K562 (cell line): ENCODE results near the gene N4BP3. TPM values are rescaled to one million over a fixed set of nuclear protein-coding genes. Genes with fewer than 3 reads are reported as not detected.

Experiments
- ATAC-seq: fragments of 200-7000 bp; cut with Tn5 transposase; 3 replicates; pipeline ENCODE4 v1.9.1; 2020; ENCODE audit warnings: moderate library complexity
- BruUV-seq: library from RNA; stranded (reverse); fragments of 400-500 nt; replicated peaks from 2 replicates; lab custom pipeline; 2021; lab: Mats Ljungman, UMichigan
- CTCF ChIA-PET: fragments of 300-600 bp; formaldehyde crosslinking; extraction: SDS; loops from one replicate; lab custom pipeline; 2021; ENCODE audit warnings: low intra/inter-chr PET ratio; lab: Yijun Ruan, JAX
- POLR2A ChIA-PET: fragments of 300-600, 350-650 bp; sonication (Branson Sonifier 250); formaldehyde crosslinking; extraction: SDS; loops from one replicate; lab custom pipeline; 2021; ENCODE audit warnings: antibody characterized with exemption, inconsistent platforms; lab: Yijun Ruan, JAX
- DNase-seq, 4 experiments: peaks; one replicate each; pipeline versions ENCODE4 v3.0.0 to v3.0.0-alpha.2; 2011 to 2018; ENCODE audit warnings: low spot score in 3 of 4, mixed read lengths in 3 of 4; ENCODE audit errors: extremely low read depth in 1 of 4
- FAIRE-seq: peaks from 2 replicates; lab custom pipeline; 2011; peaks lifted over from hg19 to GRCh38; lab: Jason Lieb, UNC
- H2AFZ ChIP-seq: 2 replicates; pipeline ENCODE4 v1.6.0; 2011; ENCODE audit warnings: low read depth, low read length, control low read depth, inconsistent platforms
- H3K27ac ChIP-seq: fragments of 200-600 bp; 3 replicates; pipeline ENCODE4 v1.8.0; 2011; ENCODE audit warnings: low read depth, mild to moderate bottlenecking, control low read depth, inconsistent platforms, low read length, moderate library complexity, mixed read lengths; ENCODE audit errors: extremely low read depth
- H3K27me3 ChIP-seq, 2 experiments: fragments of 300-600 bp in 1 of 2; 2 replicates in 1 of 2; 3 replicates in 1 of 2; pipeline versions ENCODE4 v1.6.0 to v1.8.0; 2011; ENCODE audit warnings: inconsistent platforms in 2 of 2, low read length in 2 of 2, mild to moderate bottlenecking in 1 of 2, mixed read lengths in 1 of 2, moderate library complexity in 1 of 2; ENCODE audit not compliant: control insufficient read depth in 2 of 2, insufficient read depth in 2 of 2
- H3K36me3 ChIP-seq: fragments of 300-600 bp; 3 replicates; pipeline ENCODE4 v1.8.0; 2011; ENCODE audit warnings: mild to moderate bottlenecking, low read length, inconsistent platforms; ENCODE audit not compliant: control insufficient read depth, insufficient read depth
- H3K4me1 ChIP-seq, 2 experiments: fragments of 200-600 bp in 1 of 2; replicated peaks in 1 of 2; 2 replicates in 1 of 2; 3 replicates in 1 of 2; pipeline versions ENCODE4 v1.5.1 to v1.8.0; 2011; ENCODE audit warnings: inconsistent platforms in 2 of 2, low read length in 2 of 2, mild to moderate bottlenecking in 1 of 2, mixed read lengths in 1 of 2, moderate library complexity in 1 of 2; ENCODE audit not compliant: control insufficient read depth in 2 of 2, insufficient read depth in 2 of 2
- H3K4me2 ChIP-seq: 2 replicates; pipeline ENCODE4 v1.6.1; 2011; ENCODE audit warnings: low read length, control low read depth, inconsistent platforms, mixed read lengths; ENCODE audit not compliant: insufficient read depth
- H3K4me3 ChIP-seq: fragments of 200-600 bp; sonication (generic), shearing (Covaris generic); 2 replicates; pipeline ENCODE4 v1.5.1; 2016; ENCODE audit warnings: control low read depth, inconsistent platforms
- H3K79me2 ChIP-seq: fragments of 200-600 bp; 3 replicates; pipeline ENCODE4 v1.8.0; 2011; ENCODE audit warnings: low read length, inconsistent platforms; ENCODE audit not compliant: control insufficient read depth, insufficient read depth
- H3K9ac ChIP-seq, 2 experiments: 2 replicates each; pipeline versions ENCODE4 v1.6.0 to v1.6.1; 2011; ENCODE audit warnings: low read depth in 2 of 2, low read length in 2 of 2, control low read depth in 1 of 2, inconsistent platforms in 1 of 2, mild to moderate bottlenecking in 1 of 2, mixed read lengths in 1 of 2; ENCODE audit not compliant: insufficient read depth in 1 of 2
- H3K9me1 ChIP-seq: one replicate; pipeline ENCODE4 v1.6.0; 2011; ENCODE audit warnings: inconsistent platforms, mild to moderate bottlenecking, low read length, moderate library complexity; ENCODE audit not compliant: control insufficient read depth, insufficient read depth
- H3K9me3 ChIP-seq: replicated peaks from 2 replicates; pipeline ENCODE4 v1.5.1; 2011; ENCODE audit warnings: low read depth, low read length, inconsistent platforms; ENCODE audit not compliant: control insufficient read depth, insufficient read depth
- H4K20me1 ChIP-seq: replicated peaks from 2 replicates; pipeline ENCODE4 v1.6.1; 2011; ENCODE audit warnings: low read length, inconsistent platforms, mixed read lengths; ENCODE audit not compliant: control insufficient read depth, insufficient read depth
- HNRNPK ChIP-seq: fragments of 200-400 bp; formaldehyde crosslinking; IDR thresholded peaks from one replicate; pipeline ENCODE4 v1.6.1; 2018; ENCODE audit warnings: mild to moderate bottlenecking, low read depth, low read length; ENCODE audit not compliant: poor library complexity, severe bottlenecking
- L3MBTL2 ChIP-seq: fragments of 450-650 bp; IDR thresholded peaks from 2 replicates; pipeline ENCODE4 v1.6.1; 2016; ENCODE audit warnings: mild to moderate bottlenecking, moderate library complexity
- MEF2D ChIP-seq: conservative IDR thresholded peaks from 2 replicates; pipeline ENCODE4 v1.6.1; 2016; ENCODE audit warnings: low read depth, missing genetic modification characterization, missing compliant biosample characterization
- POLR2A ChIP-seq: fragments of 450-650 bp; conservative IDR thresholded peaks from 2 replicates; pipeline ENCODE4 v1.6.1; 2016
- PRDM10 ChIP-seq: fragments of 450-650 bp; IDR thresholded peaks from 2 replicates; pipeline ENCODE4 v1.6.1; 2018; ENCODE audit not compliant: partially characterized antibody
- RBFOX2 ChIP-seq: fragments of 200-400 bp; formaldehyde crosslinking; IDR thresholded peaks from 2 replicates; pipeline ENCODE4 v1.6.1; 2017; ENCODE audit warnings: low read depth, mild to moderate bottlenecking, low read length, moderate library complexity
- TSHZ1 ChIP-seq: fragments of 250-450 bp; sonication (Bioruptor Pico); IDR thresholded peaks from 2 replicates; pipeline ENCODE4 v1.4.0; 2020; ENCODE audit warnings: mild to moderate bottlenecking, moderate library complexity
- ZBTB11 ChIP-seq, 3 experiments: fragments of 200-800 bp in 1 of 3; fragments of 250-450 bp in 1 of 3; fragments of 450-650 bp in 1 of 3; sonication (Bioruptor Pico) in 1 of 3; sonication (Bioruptor generic) in 1 of 3; formaldehyde crosslinking in 1 of 3; IDR thresholded peaks; 2 replicates each; pipeline versions ENCODE4 v1.6.1 to v1.8.0; 2016 to 2022; ENCODE audit warnings: mild to moderate bottlenecking in 2 of 3, missing genetic modification characterization in 2 of 3, missing compliant biosample characterization in 1 of 3, moderate library complexity in 1 of 3
- ZNF561 ChIP-seq: fragments of 450-650 bp; formaldehyde crosslinking; conservative IDR thresholded peaks from 2 replicates; pipeline ENCODE4 v1.4.0; 2020; ENCODE audit warnings: mild to moderate bottlenecking, moderate library complexity
- WGBS: fragments of 100-300 bp; shearing (Covaris generic); methylation state at CpG from one replicate; pipeline ENCODE4 v1.1.6; 2016; ENCODE audit warnings: low coverage, mixed read lengths; ENCODE audit not compliant: insufficient coverage; ENCODE audit errors: missing lambda C conversion rate; 5-methylcytosine and 5-hydroxymethylcytosine counted together
- in situ Hi-C: fragments of 300-500 bp; cut with MboI; formaldehyde crosslinking; loops from 4 replicates; pipeline ENCODE4 v1.15.0; 2018; ENCODE audit warnings: inconsistent platforms, mixed read lengths
- intact Hi-C: fragments of 100-400 bp; cut with micrococcal nuclease; formaldehyde crosslinking; loops from 2 replicates; pipeline ENCODE4 v1.14.2; 2022
- polyA plus RNA-seq, 8 experiments: library from polyadenylated mRNA; depleted of rRNA in 4 of 8; stranded (reverse) in 5 of 8; unstranded in 3 of 8; fragments of >200 nt; fragmentation: Nextera tagmentation in 2 of 8; fragmentation: Illumina TruSeq in 1 of 8; extraction: Ambion mirVana in 2 of 8; extraction: Trizol in 1 of 8; gene quantifications; 2 replicates each; pipeline versions ENCODE4 v1.2.1 to v1.2.3, GENCODE V29; 2011 to 2014; ENCODE audit warnings: inconsistent platforms in 1 of 8, missing spikeins in 1 of 8
- total RNA-seq, 7 experiments: library from RNA; depleted of rRNA in 6 of 7; stranded (reverse); fragments of >200 nt in 6 of 7; fragmentation: Illumina TruSeq in 2 of 7; extraction: Trizol in 2 of 7; gene quantifications; 2 replicates each; pipeline versions ENCODE4 v1.2.1 to v1.2.3, GENCODE V29; 2011 to 2021; ENCODE audit warnings: low replicate concordance in 1 of 7

Gene N4BP3
- total and polyA plus RNA-seq, 9 of the 15 experiments (the other 6 are each of a cell fraction or from before 2014, with no cell fraction given) = 0.06 to 7.0 (median 2.4) TPM

- H3K27me3 ChIP-seq = no peaks in the 10 kb centered on the region
- H3K4me2 ChIP-seq = no peak overlapping the region
- H3K27ac ChIP-seq = no peak overlapping the region
- no TSS peak for BruUV-seq
- intact Hi-C loops = loop anchor here (1.0 kb wide), 1 partner anchor 70 kb away; no protein-coding TSS in a partner anchor
- DNase-seq = peak; percentile 64 to 75 (median 69)
- H3K9me1 ChIP-seq = no peaks in the 10 kb centered on the region
- H2AFZ ChIP-seq = no peak overlapping the region
- 55% methylated on average over 14 of the region's 14 CpGs for WGBS
- FAIRE-seq = peak; percentile 49
- H3K9ac ChIP-seq = no peak overlapping the region
- in situ Hi-C loops = no loop called here
- H4K20me1 ChIP-seq = peaks cover 20% of the 10 kb centered on the region
- H3K4me1 ChIP-seq = peaks cover 0 to 11% of the 10 kb centered on the region in 2 experiments; a peak in 3 of 5 replicates
- H3K4me3 ChIP-seq = no peak overlapping the region
- ATAC-seq = peak; percentile 88
- ChIA-PET CTCF (interaction anchor here (0.9 to 3.3 kb wide), 3 partner anchors 17 to 72 kb away, joined by 5 to 33 read pairs (median 7); no protein-coding TSS in a partner anchor), POLR2A (interaction anchor here (0.6 to 1.7 kb wide), 9 partner anchors 8 to 535 kb away, joined by 3 to 7 read pairs (median 3); partner anchors contain the start of gene NHP2)
- no peaks in the 10 kb centered on the region for H3K9me3 ChIP-seq
- H3K79me2 ChIP-seq = no peaks in the 10 kb centered on the region
- peaks cover 92% of the 10 kb centered on the region for H3K36me3 ChIP-seq
- TF ChIP-seq ZBTB11 (CRISPR knock-in tag; IDR thresholded peaks at IDR 0.05) (no peak), RBFOX2 (peak; percentile 46), L3MBTL2 (no peak), ZNF561 (no peak), MEF2D (tag) (no peak), POLR2A (peak; percentile 35; the same call in 1 of the 2 replicates), HNRNPK (no peak), TSHZ1 (no peak), PRDM10 (no peak)
These were observed 32.9 kb downstream of the N4BP3 start for GRCh38 chr5:178145965-178146820.
